GM12801 (cell line): ENCODE data around the gene CEP41.

Experiments
- TF ChIP-seq, protein P1 (sequence below): IDR thresholded peaks from one replicate; pipeline ENCODE4 v1.5.1; 2011; ENCODE audit warnings: control low read depth; ENCODE audit not compliant: insufficient read length; ENCODE audit errors: extremely low read depth

CEP41 gene, protein sequence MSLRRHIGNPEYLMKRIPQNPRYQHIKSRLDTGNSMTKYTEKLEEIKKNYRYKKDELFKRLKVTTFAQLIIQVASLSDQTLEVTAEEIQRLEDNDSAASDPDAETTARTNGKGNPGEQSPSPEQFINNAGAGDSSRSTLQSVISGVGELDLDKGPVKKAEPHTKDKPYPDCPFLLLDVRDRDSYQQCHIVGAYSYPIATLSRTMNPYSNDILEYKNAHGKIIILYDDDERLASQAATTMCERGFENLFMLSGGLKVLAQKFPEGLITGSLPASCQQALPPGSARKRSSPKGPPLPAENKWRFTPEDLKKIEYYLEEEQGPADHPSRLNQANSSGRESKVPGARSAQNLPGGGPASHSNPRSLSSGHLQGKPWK

DNA sequence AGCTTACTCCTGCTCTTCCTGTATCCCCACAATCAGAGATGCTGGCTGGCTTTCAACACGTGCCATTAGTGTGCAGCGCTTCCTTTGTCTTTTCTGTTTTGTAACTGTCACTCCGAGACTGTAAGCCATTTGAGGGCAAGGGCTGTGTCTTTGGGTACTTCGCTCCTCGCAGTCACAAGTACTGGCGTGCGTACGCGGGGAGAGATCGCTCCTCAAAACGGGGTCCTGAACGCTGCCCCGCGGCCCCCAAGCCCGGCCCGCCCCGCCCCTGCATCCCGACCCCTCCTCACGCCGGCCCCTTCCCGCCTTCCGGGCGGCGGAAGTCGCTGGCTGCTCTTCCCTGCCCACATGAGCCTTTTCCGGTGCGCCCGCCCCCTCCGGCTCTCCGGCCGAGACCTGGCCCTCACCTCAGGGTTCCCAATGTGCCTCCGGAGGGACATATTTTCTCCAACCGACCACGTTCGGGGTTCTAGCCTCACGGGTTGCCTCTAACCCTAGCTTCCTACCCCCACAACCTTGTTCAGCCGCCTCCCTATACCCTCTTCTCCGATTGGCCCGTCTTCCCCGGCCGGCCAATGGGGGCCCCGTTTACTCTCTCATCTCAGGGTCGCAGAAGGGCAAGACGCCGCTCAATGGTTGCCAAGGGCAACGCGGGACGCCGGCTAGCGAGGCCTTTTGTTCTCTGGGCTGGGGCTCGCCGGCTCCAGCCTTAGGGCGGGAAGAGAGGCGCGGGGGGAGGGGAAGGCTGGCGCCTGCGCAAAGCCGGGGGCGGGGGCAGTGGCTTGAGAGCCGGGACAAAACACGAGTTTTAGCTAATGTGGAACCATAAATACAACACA, at the start of gene CEP41:
Gene CEP41 (minus strand): TSS at position 490 of the 839 bp plus-strand sequence. CDS start 50 bp downstream, at position 440.
- TF ChIP-seq, protein P1, sequence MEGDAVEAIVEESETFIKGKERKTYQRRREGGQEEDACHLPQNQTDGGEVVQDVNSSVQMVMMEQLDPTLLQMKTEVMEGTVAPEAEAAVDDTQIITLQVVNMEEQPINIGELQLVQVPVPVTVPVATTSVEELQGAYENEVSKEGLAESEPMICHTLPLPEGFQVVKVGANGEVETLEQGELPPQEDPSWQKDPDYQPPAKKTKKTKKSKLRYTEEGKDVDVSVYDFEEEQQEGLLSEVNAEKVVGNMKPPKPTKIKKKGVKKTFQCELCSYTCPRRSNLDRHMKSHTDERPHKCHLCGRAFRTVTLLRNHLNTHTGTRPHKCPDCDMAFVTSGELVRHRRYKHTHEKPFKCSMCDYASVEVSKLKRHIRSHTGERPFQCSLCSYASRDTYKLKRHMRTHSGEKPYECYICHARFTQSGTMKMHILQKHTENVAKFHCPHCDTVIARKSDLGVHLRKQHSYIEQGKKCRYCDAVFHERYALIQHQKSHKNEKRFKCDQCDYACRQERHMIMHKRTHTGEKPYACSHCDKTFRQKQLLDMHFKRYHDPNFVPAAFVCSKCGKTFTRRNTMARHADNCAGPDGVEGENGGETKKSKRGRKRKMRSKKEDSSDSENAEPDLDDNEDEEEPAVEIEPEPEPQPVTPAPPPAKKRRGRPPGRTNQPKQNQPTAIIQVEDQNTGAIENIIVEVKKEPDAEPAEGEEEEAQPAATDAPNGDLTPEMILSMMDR = no peak

DNA sequence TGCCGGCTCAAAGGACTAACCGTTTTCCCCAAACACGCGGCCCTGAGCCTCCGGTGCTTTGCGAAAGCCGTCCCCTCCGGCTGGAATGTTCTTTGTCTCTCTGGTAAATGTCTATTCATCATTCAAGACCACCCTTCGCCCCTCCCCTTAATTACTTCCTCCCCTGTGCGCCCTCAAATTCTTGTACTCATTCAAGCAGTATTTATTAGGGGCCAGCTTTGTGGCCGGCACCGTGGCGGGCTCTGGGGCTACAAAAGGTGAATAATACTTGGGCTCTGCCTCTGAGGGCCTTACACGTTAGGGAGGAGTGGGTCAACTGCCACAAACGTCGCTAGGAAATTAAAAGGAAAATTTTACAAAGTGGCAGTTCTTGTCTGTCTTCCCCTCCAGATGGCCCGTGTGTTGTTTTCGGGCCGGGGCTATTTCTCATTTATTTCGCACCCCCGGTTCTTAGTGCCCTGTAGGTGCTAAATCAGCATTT, 49.5 kb upstream of the CEP41 start:
- TF ChIP-seq, protein P1 = no peak

DNA sequence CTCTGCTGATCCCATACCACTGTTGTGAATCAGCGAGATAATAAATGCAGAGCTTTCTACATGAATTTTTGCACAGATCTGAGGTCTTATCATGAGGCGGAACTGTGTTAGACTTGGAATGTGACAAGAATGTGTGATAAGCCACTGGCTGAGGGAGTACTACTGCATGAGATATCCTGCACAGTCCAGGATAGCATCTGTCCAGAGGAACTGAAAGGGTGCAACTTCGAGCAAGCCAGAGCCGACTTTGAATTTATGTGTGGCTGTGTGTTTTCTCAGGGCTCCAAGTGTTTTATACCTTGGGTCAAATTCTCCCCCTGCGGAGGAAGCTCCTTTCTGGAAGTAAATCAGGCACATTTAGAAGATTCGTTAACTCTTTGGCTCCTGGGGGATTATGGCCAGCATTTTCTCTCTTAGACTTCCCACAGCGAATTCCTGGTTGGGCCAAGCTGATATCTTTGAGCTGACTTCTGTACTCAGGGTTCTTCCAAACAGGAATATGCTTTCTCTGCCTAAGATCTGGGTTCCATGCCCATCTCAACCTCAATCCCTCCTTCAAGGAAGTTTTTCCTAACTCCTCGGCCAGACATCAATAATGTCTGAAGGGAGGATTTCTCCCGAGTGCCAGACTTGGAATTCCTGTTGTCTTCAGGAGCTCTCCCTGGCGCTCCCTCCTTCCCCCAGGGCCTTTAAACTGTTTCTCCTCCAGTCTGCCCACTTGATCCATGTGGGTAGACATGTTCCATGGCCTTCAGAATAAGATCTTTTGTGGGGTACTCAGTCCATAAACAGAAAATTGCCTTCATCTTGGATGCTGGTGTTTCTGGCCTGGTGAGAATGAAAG, 48.5 kb upstream of the CEP41 start:
- TF ChIP-seq, protein P1 = no peak

DNA sequence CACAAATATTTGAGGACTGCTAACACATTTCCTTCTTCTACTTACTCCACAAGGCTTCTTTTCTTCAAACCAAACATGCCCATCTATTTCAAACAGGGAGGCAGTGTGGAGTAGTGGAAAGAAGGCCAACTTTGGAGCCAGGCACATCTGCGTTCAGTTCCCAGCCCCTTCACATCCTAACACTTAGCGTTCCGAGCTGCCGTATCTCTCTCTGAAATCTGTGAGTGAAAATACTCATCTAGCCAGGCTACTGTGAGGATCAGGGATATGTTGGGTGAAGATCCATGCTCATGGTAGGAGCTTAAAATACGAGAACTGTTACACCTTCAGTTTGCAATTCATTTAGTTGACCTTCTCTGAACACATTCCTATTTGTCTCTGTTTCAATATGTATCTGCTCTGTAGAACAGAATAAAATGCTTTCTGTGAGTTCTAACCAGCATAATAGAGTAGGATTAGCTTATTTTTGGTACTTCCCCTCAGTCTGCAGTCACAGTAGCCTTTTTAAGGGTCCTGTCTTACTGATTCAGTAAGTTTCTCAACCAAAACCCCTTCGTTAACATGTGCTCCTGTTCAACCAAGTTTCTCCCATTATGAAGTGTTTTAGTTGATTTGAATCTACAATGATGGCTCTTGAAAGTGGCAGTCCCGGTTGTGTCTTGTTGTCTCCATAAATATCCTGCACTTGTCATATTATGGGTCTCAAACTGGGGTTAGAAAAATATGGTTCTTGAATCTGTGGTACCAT, 47.8 kb upstream of the CEP41 start:
- TF ChIP-seq, protein P1 = no peak

DNA sequence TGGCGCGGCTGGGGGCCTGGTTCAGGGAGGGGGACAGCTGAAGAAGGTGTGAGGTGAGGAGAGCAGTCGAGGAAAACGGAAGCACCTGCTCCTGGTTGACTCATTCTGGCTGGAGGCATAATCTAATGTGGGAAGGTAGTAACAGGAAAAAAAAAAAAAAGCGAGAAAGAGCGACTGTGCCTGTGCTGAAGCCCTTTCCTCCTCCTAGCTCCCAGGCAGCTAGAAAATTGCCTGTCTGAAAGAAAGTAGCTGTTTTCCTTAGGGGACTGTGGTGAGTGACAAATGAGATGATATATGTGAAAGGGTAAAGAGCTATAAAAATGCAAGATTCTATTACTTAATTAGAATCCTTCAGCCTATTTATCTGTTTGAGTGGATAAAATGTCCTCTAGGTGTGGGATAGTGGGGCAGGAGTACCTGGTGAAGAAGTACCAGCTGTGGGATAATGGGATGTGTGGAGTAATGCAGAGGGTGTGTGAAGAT, 46.2 kb upstream of the CEP41 start:
- TF ChIP-seq, protein P1 = no peak

DNA sequence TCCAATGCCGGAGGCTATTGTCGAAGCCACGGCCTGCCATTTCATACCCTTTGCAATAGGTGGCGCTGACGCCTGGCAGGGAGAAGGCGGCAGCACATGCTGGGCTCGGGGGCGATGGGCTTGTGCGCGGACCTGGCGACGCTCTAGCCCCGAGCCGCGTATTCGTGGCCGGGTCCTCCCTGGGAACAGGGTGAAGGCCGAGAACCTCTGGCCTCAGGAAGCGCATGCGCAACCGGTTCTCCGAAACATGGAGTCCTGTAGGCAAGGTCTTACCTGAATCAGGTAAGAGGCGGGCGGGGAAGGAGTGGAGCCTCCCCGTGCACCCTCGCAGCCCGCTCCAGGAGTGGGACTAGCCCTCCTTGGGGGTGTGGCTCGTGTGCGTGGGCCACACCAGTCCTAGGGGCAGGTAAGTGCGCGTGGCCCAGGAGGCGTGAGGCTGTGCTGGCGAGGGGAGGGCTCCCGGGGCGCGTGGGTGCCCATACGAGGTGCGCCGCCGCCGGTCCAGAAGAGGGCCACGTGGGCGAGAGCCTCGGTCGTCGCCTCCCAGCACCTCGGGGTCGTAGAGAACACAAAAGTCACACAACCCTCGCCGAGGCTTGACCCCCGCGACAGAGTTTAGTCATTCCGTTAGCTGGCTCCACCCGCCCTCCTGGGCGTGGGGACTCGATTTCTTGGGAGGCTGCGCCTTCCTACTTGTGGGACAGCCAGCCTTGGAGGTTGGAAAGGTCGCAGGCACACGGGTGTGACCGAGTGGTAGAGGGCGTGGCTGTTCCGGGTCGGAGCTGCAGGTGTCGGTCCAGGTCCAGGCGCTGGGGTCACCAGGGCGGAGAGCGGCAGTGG, 45.5 kb upstream of the CEP41 start:
- TF ChIP-seq, protein P1 = no peak
